Measurements from ENCODE around the gene ROR2.

The ROR2 gene

GRCh38 chr9:91811024-91811909, 138.8 kb downstream of the ROR2 start:
- no peaks in the 10 kb centered on the region for H3K4me1 ChIP-seq (ENCODE audit: insufficient read depth, low read length)
- no peak overlapping the region for H3K27ac ChIP-seq (ENCODE audit: low read length)
- TF ChIP-seq EZH2 (IDR thresholded peaks at IDR 0.05; ENCODE audit: borderline replicate concordance, low read depth, low read length, severe bottlenecking) = no peak
- TF ChIP-seq, protein P1, sequence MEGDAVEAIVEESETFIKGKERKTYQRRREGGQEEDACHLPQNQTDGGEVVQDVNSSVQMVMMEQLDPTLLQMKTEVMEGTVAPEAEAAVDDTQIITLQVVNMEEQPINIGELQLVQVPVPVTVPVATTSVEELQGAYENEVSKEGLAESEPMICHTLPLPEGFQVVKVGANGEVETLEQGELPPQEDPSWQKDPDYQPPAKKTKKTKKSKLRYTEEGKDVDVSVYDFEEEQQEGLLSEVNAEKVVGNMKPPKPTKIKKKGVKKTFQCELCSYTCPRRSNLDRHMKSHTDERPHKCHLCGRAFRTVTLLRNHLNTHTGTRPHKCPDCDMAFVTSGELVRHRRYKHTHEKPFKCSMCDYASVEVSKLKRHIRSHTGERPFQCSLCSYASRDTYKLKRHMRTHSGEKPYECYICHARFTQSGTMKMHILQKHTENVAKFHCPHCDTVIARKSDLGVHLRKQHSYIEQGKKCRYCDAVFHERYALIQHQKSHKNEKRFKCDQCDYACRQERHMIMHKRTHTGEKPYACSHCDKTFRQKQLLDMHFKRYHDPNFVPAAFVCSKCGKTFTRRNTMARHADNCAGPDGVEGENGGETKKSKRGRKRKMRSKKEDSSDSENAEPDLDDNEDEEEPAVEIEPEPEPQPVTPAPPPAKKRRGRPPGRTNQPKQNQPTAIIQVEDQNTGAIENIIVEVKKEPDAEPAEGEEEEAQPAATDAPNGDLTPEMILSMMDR (IDR thresholded peaks at IDR 0.05; ENCODE audit: borderline replicate concordance, extremely low read depth, low read length, poor library complexity, severe bottlenecking) = no peak
- H3K79me2 ChIP-seq (ENCODE audit: insufficient read depth, low read length) = no peaks in the 10 kb centered on the region
- H3K36me3 ChIP-seq (ENCODE audit: insufficient read depth, low read length) = no peaks in the 10 kb centered on the region
- H2AFZ ChIP-seq (ENCODE audit: low read depth, low read length) = no peak overlapping the region
- H3K9ac ChIP-seq (ENCODE audit: low read depth, low read length) = no peak overlapping the region
- no peaks in the 10 kb centered on the region for H3K9me3 ChIP-seq (ENCODE audit: insufficient read depth, low read length, severe bottlenecking)
- no peak overlapping the region for H3K4me2 ChIP-seq (ENCODE audit: insufficient read depth, low read length)
- no peak overlapping the region for H3K4me3 ChIP-seq (ENCODE audit: low read depth in 1 of 2, low read length in 2 of 2)
- H4K20me1 ChIP-seq (ENCODE audit: insufficient read depth, low read length) = no peaks in the 10 kb centered on the region
- no peaks in the 10 kb centered on the region for H3K27me3 ChIP-seq (ENCODE audit: insufficient read depth, low read length, poor library complexity)
- DNase-seq = no peak
- ATAC-seq (ENCODE audit: insufficient read depth, low read depth) = no peak

- H3K9me3 ChIP-seq (ENCODE audit: insufficient read depth, low read length, severe bottlenecking) = no peaks in the 10 kb centered on the region
- H3K27me3 ChIP-seq (ENCODE audit: insufficient read depth, low read length, poor library complexity) = no peaks in the 10 kb centered on the region
- H3K4me1 ChIP-seq (ENCODE audit: insufficient read depth, low read length) = no peaks in the 10 kb centered on the region
- no peaks in the 10 kb centered on the region for H3K36me3 ChIP-seq (ENCODE audit: insufficient read depth, low read length)
- H3K79me2 ChIP-seq (ENCODE audit: insufficient read depth, low read length) = no peaks in the 10 kb centered on the region
- H3K27ac ChIP-seq (ENCODE audit: low read length) = no peak overlapping the region
- no peaks in the 10 kb centered on the region for H4K20me1 ChIP-seq (ENCODE audit: insufficient read depth, low read length)
- ATAC-seq (ENCODE audit: insufficient read depth, low read depth) (no peak), DNase-seq (no peak)
- H3K9ac ChIP-seq (ENCODE audit: low read depth, low read length) = no peak overlapping the region
- no peak overlapping the region for H3K4me3 ChIP-seq (ENCODE audit: low read depth in 1 of 2, low read length in 2 of 2)
- TF ChIP-seq EZH2 (IDR thresholded peaks at IDR 0.05; ENCODE audit: borderline replicate concordance, low read depth, low read length, severe bottlenecking) = no peak
- TF ChIP-seq, protein P1 (IDR thresholded peaks at IDR 0.05; ENCODE audit: borderline replicate concordance, extremely low read depth, low read length, poor library complexity, severe bottlenecking) = no peak
- no peak overlapping the region for H3K4me2 ChIP-seq (ENCODE audit: insufficient read depth, low read length)
- no peak overlapping the region for H2AFZ ChIP-seq (ENCODE audit: low read depth, low read length)
These were observed 139.6 kb downstream of the ROR2 start for GRCh38 chr9:91810286-91810905.

- ATAC-seq (ENCODE audit: insufficient read depth, low read depth) (no peak), DNase-seq (no peak)
- Histone ChIP-seq H3K79me2 (ENCODE audit: insufficient read depth, low read length) (no peaks in the 10 kb centered on the region), H3K4me1 (ENCODE audit: insufficient read depth, low read length) (no peaks in the 10 kb centered on the region), H2AFZ (ENCODE audit: low read depth, low read length) (no peak overlapping the region), H3K4me2 (ENCODE audit: insufficient read depth, low read length) (no peak overlapping the region), H4K20me1 (ENCODE audit: insufficient read depth, low read length) (no peaks in the 10 kb centered on the region), H3K36me3 (ENCODE audit: insufficient read depth, low read length) (no peaks in the 10 kb centered on the region), H3K9me3 (ENCODE audit: insufficient read depth, low read length, severe bottlenecking) (no peaks in the 10 kb centered on the region), H3K4me3 (ENCODE audit: low read depth in 1 of 2, low read length in 2 of 2) (no peak overlapping the region), H3K27me3 (ENCODE audit: insufficient read depth, low read length, poor library complexity) (no peaks in the 10 kb centered on the region), H3K27ac (ENCODE audit: low read length) (no peak overlapping the region), H3K9ac (ENCODE audit: low read depth, low read length) (no peak overlapping the region)
- TF ChIP-seq, protein P1 (IDR thresholded peaks at IDR 0.05; ENCODE audit: borderline replicate concordance, extremely low read depth, low read length, poor library complexity, severe bottlenecking) = no peak
- no peak for TF ChIP-seq EZH2 (IDR thresholded peaks at IDR 0.05; ENCODE audit: borderline replicate concordance, low read depth, low read length, severe bottlenecking)
These were observed 140.3 kb downstream of the ROR2 start for GRCh38 chr9:91809581-91810285.
